HCT116 (cell line): ENCODE measurements around the gene ZFHX3. TPM values are rescaled to one million over a fixed set of nuclear protein-coding genes. Genes with fewer than 3 reads are reported as not detected.

ENCODE experiments used
- ATAC-seq: fragments of 200-7000 bp; cut with Tn5 transposase; 2 replicates; pipeline ENCODE4 v1.9.1; 2020; ENCODE audit warnings: mild to moderate bottlenecking, moderate library complexity
- BruUV-seq: library from RNA; stranded (reverse); fragments of 400-500 nt; replicated peaks from 2 replicates; lab custom pipeline; 2021; lab: Mats Ljungman, UMichigan
- CTCF ChIA-PET: fragments of 300-600 bp; sonication (Branson Sonifier 250); formaldehyde crosslinking; loops from one replicate; lab custom pipeline; 2021; ENCODE audit warnings: antibody characterized with exemption; lab: Charles Lee
- POLR2A ChIA-PET: fragments of 300-600, 350-600 bp; sonication (Branson Sonifier 250); formaldehyde crosslinking; loops from one replicate; lab custom pipeline; 2021; ENCODE audit warnings: antibody characterized with exemption; lab: Charles Lee
- RAD21 ChIA-PET, 2 experiments: fragments of 300-600 bp; sonication (Branson Sonifier 250); formaldehyde crosslinking; loops; one replicate each; lab custom pipeline; 2023; ENCODE audit warnings: low total read pairs in 2 of 2; ENCODE audit not compliant: uncharacterized antibody in 2 of 2, unreplicated experiment in 2 of 2, low non-redundant PET in 1 of 2; lab: Charles Lee
- DNase-seq: peaks from one replicate; pipeline ENCODE4 v3.0.0-alpha.2; 2010; ENCODE audit warnings: low read depth, low spot score
- H2AFZ ChIP-seq: fragments of 200-600 bp; shearing (Covaris generic), sonication (generic); 2 replicates; pipeline ENCODE4 v1.6.1; 2017; ENCODE audit warnings: low read depth, mixed run types, mixed read lengths, antibody characterized with exemption, low read length; ENCODE audit not compliant: poor library complexity, severe bottlenecking
- H3K27ac ChIP-seq: 2 replicates; pipeline ENCODE4 v1.5.1; 2012; ENCODE audit warnings: low read depth, low read length
- H3K27me3 ChIP-seq: fragments of 200-600 bp; sonication (generic); 2 replicates; pipeline ENCODE4 v1.6.1; 2016; ENCODE audit warnings: mixed run types, low read length, mixed read lengths; ENCODE audit not compliant: insufficient read depth
- H3K36me3 ChIP-seq, 2 experiments: fragments of 200-500 bp in 1 of 2; fragments of 200-600 bp in 1 of 2; sonication (Bioruptor generic) in 1 of 2; sonication (generic) in 1 of 2; 2 replicates each; pipeline versions ENCODE4 v1.5.1 to v1.6.1; 2014 to 2016; ENCODE audit warnings: low read length in 2 of 2, inconsistent platforms in 1 of 2, mixed read lengths in 1 of 2, mixed run types in 1 of 2; ENCODE audit not compliant: insufficient read depth in 2 of 2, control insufficient read depth in 1 of 2
- H3K4me1 ChIP-seq, 2 experiments: fragments of 200-600 bp in 1 of 2; sonication (generic) in 1 of 2; 2 replicates each; pipeline versions ENCODE4 v1.5.1 to v1.6.1; 2012 to 2017; ENCODE audit warnings: low read length in 2 of 2, inconsistent platforms in 1 of 2, mild to moderate bottlenecking in 1 of 2, mixed read lengths in 1 of 2, mixed run types in 1 of 2, moderate library complexity in 1 of 2; ENCODE audit not compliant: insufficient read depth in 2 of 2, control insufficient read depth in 1 of 2
- H3K4me2 ChIP-seq: fragments of 200-600 bp; sonication (generic); 2 replicates; pipeline ENCODE4 v1.6.1; 2017; ENCODE audit warnings: mixed run types, low read length, mixed read lengths
- H3K4me3 ChIP-seq, 2 experiments: fragments of 200-600 bp in 1 of 2; sonication (generic) in 1 of 2; replicated peaks in 1 of 2; 2 replicates each; pipeline ENCODE4 v1.5.1; 2011 to 2016; ENCODE audit warnings: low read length in 2 of 2, control low read depth in 1 of 2, low read depth in 1 of 2, mild to moderate bottlenecking in 1 of 2, mixed read lengths in 1 of 2, mixed run types in 1 of 2
- H3K79me2 ChIP-seq: fragments of 200-600 bp; sonication (generic); 2 replicates; pipeline ENCODE4 v1.6.1; 2017; ENCODE audit warnings: mild to moderate bottlenecking, mixed run types, low read length, moderate library complexity, mixed read lengths; ENCODE audit not compliant: insufficient read depth
- H3K9ac ChIP-seq: fragments of 200-600 bp; sonication (generic); 2 replicates; pipeline ENCODE4 v1.6.1; 2016; ENCODE audit warnings: low read length, mixed read lengths
- H3K9me2 ChIP-seq: fragments of 200-600 bp; sonication (generic), shearing (Covaris generic); 2 replicates; pipeline ENCODE4 v1.6.1; 2017; ENCODE audit warnings: mixed run types, mild to moderate bottlenecking, moderate library complexity; ENCODE audit not compliant: insufficient read depth
- H3K9me3 ChIP-seq, 2 experiments: fragments of 200-500 bp in 1 of 2; fragments of 200-600 bp in 1 of 2; sonication (Bioruptor generic) in 1 of 2; sonication (generic) in 1 of 2; 2 replicates each; pipeline ENCODE4 v1.6.1; 2014 to 2017; ENCODE audit warnings: low read length in 2 of 2, mixed read lengths in 2 of 2, inconsistent platforms in 1 of 2, low read depth in 1 of 2, mild to moderate bottlenecking in 1 of 2, mixed run types in 1 of 2, moderate library complexity in 1 of 2; ENCODE audit not compliant: control insufficient read depth in 1 of 2, insufficient read depth in 1 of 2
- H4K20me1 ChIP-seq: fragments of 200-600 bp; sonication (generic), shearing (Covaris generic); 2 replicates; pipeline ENCODE4 v1.6.1; 2017; ENCODE audit warnings: mixed run types, mild to moderate bottlenecking, moderate library complexity; ENCODE audit not compliant: insufficient read depth
- CBX3 ChIP-seq: IDR thresholded peaks from 2 replicates; pipeline ENCODE4 v1.6.1; 2012; ENCODE audit warnings: low read depth
- CEBPB ChIP-seq: IDR thresholded peaks from 2 replicates; pipeline ENCODE4 v1.6.1; 2012; ENCODE audit warnings: low read depth
- EGR1 ChIP-seq: IDR thresholded peaks from 2 replicates; pipeline ENCODE4 v1.6.1; 2012; ENCODE audit warnings: low read depth
- ELF1 ChIP-seq: IDR thresholded peaks from 2 replicates; pipeline ENCODE4 v1.6.1; 2012; ENCODE audit warnings: low read depth, borderline replicate concordance
- EZH2 ChIP-seq: fragments of 200-600 bp; sonication (generic); IDR thresholded peaks from 2 replicates; pipeline ENCODE4 v1.6.1; 2017; ENCODE audit warnings: antibody characterized with exemption, mixed run types
- EZH2phosphoT487 ChIP-seq: fragments of 200-600 bp; IDR thresholded peaks from 2 replicates; pipeline ENCODE4 v1.6.1; 2018; ENCODE audit warnings: antibody characterized with exemption, borderline replicate concordance
- FOSL1 ChIP-seq: IDR thresholded peaks from 2 replicates; pipeline ENCODE4 v1.6.1; 2012; ENCODE audit warnings: low read depth
- JUND ChIP-seq: IDR thresholded peaks from 2 replicates; pipeline ENCODE4 v1.6.1; 2012
- RAD21 ChIP-seq: IDR thresholded peaks from 2 replicates; pipeline ENCODE4 v1.6.1; 2012; ENCODE audit warnings: low read depth, mild to moderate bottlenecking
- SIN3A ChIP-seq: IDR thresholded peaks from 2 replicates; pipeline ENCODE4 v1.6.1; 2012; ENCODE audit warnings: low read depth
- YY1 ChIP-seq: IDR thresholded peaks from 2 replicates; pipeline ENCODE4 v1.6.1; 2011; ENCODE audit warnings: low read length, low read depth, moderate library complexity, mild to moderate bottlenecking; ENCODE audit not compliant: insufficient replicate concordance; ENCODE audit errors: extremely low read depth
- ZNF274 ChIP-seq: fragments of 200-500 bp; sonication (Bioruptor generic); IDR thresholded peaks from 2 replicates; pipeline ENCODE4 v1.6.1; 2014; ENCODE audit warnings: mild to moderate bottlenecking, low read depth, low read length, inconsistent platforms
- intact Hi-C: fragments of 100-400 bp; cut with micrococcal nuclease; formaldehyde crosslinking; loops from 2 replicates; pipeline ENCODE4 v1.10.0; 2022
- total RNA-seq: library from RNA; stranded (reverse); gene quantifications from one replicate; pipeline ENCODE4 v1.2.1, GENCODE V29; 2021; ENCODE audit not compliant: unreplicated experiment
- TF ChIP-seq, protein P1 (sequence below): IDR thresholded peaks from 2 replicates; pipeline ENCODE4 v1.6.1; 2011; ENCODE audit warnings: mild to moderate bottlenecking, low read length, moderate library complexity; ENCODE audit not compliant: insufficient replicate concordance; ENCODE audit errors: extremely low read depth
- TF ChIP-seq, protein P2 (sequence below): IDR thresholded peaks from 2 replicates; pipeline ENCODE4 v1.6.1; 2012
- TF ChIP-seq, protein P3 (sequence below): IDR thresholded peaks from 2 replicates; pipeline ENCODE4 v1.6.1; 2012
- TF ChIP-seq, protein P4 (sequence below): IDR thresholded peaks from 2 replicates; pipeline ENCODE4 v1.6.1; 2012; ENCODE audit warnings: low read depth

The ZFHX3 gene
- total RNA-seq, 1 experiment from 2014 or later = 6.3 TPM

DNA sequence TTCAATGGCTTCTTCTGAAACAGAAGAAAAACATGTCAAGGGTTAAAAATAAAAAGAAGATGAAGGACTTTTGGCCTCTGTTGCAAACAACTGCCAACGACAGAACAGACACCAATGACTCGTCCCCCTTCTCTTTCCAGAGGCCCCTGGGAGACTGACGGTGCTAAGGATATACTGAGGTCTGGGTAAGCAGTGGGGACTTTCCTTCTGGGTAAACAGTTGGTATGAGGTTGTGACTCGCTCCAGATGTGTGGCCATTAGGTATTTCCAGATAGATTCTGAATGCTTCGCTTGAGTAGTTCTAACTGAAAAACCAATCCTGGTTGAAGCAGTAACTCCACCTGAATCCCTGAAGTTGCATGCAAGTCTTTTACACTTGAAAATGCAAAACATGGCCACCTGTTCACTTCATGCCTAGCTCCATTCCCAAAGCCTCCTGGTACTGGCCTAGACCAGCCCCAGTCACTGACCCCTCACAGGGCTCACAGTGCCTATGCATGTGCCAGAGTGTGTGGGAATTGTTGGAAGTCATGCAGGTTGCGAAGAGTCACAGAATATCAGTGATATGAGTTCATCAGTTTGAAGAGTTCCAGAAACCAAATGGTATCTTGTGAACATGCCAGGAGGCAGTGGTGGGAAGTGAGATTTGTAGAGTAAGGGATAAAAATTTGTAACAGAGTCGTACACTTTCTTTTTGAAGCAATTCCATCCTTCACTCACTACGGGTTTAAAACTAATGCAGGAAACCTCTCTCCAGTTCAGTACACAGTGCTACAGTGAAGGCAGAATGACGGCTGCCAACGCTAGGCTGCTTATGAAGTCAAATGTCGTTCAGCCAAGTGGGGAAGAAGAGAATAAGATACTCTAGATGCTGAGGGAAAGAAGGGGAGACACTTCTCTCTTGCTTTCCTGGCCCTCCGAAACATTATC lies 217.8 kb downstream of the ZFHX3 start (continued):
- TF ChIP-seq, protein P1, sequence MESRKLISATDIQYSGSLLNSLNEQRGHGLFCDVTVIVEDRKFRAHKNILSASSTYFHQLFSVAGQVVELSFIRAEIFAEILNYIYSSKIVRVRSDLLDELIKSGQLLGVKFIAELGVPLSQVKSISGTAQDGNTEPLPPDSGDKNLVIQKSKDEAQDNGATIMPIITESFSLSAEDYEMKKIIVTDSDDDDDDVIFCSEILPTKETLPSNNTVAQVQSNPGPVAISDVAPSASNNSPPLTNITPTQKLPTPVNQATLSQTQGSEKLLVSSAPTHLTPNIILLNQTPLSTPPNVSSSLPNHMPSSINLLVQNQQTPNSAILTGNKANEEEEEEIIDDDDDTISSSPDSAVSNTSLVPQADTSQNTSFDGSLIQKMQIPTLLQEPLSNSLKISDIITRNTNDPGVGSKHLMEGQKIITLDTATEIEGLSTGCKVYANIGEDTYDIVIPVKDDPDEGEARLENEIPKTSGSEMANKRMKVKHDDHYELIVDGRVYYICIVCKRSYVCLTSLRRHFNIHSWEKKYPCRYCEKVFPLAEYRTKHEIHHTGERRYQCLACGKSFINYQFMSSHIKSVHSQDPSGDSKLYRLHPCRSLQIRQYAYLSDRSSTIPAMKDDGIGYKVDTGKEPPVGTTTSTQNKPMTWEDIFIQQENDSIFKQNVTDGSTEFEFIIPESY = no peak
- TF ChIP-seq, protein P2, sequence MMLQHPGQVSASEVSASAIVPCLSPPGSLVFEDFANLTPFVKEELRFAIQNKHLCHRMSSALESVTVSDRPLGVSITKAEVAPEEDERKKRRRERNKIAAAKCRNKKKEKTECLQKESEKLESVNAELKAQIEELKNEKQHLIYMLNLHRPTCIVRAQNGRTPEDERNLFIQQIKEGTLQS = no peak
- TF ChIP-seq CEBPB (no peak), EZH2phosphoT487 (no peak), EZH2 (no peak), FOSL1 (no peak)

DNA sequence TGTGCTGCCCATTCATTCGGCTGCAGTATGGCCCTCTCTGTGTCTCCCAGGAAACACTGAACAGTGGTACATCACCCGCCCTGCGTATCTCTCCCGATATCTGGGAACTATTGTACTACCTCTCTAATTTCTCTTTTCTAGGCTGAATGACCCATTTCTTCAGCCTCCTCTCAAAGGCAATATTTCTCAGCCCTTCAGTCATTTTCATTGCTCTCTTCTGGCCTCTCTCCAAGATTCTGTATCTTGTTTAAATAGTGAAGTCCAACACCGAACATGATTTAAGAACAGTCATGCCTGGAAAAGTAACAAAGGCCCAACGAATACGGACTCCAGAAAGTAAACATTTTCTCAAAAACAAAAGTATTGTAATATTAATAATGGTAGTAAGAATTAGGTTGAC lies 220.1 kb downstream of the ZFHX3 start:
- Histone ChIP-seq H2AFZ (no peak overlapping the region), H3K36me3 (no peaks in the 10 kb centered on the region), H3K4me1 (no peaks in the 10 kb centered on the region), H3K9me3 (no peaks in the 10 kb centered on the region), H3K27ac (no peak overlapping the region), H3K4me3 (no peak overlapping the region), H3K9ac (no peak overlapping the region), H3K27me3 (no peaks in the 10 kb centered on the region), H3K4me2 (no peak overlapping the region), H3K79me2 (no peaks in the 10 kb centered on the region)
- DNase-seq = no peak
- no TSS peak for BruUV-seq
- CTCF ChIA-PET = no interaction called here
- POLR2A ChIA-PET = no interaction called here
- intact Hi-C loops = no loop called here
- TF ChIP-seq YY1 (no peak), EZH2 (no peak), EZH2phosphoT487 (no peak), CEBPB (no peak), EGR1 (no peak), ZNF274 (no peak), RAD21 (no peak), JUND (no peak), CBX3 (no peak), SIN3A (no peak), ELF1 (no peak)
- TF ChIP-seq, protein P3, sequence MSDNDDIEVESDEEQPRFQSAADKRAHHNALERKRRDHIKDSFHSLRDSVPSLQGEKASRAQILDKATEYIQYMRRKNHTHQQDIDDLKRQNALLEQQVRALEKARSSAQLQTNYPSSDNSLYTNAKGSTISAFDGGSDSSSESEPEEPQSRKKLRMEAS = no peak
- TF ChIP-seq, protein P1 = no peak
- TF ChIP-seq, protein P4, sequence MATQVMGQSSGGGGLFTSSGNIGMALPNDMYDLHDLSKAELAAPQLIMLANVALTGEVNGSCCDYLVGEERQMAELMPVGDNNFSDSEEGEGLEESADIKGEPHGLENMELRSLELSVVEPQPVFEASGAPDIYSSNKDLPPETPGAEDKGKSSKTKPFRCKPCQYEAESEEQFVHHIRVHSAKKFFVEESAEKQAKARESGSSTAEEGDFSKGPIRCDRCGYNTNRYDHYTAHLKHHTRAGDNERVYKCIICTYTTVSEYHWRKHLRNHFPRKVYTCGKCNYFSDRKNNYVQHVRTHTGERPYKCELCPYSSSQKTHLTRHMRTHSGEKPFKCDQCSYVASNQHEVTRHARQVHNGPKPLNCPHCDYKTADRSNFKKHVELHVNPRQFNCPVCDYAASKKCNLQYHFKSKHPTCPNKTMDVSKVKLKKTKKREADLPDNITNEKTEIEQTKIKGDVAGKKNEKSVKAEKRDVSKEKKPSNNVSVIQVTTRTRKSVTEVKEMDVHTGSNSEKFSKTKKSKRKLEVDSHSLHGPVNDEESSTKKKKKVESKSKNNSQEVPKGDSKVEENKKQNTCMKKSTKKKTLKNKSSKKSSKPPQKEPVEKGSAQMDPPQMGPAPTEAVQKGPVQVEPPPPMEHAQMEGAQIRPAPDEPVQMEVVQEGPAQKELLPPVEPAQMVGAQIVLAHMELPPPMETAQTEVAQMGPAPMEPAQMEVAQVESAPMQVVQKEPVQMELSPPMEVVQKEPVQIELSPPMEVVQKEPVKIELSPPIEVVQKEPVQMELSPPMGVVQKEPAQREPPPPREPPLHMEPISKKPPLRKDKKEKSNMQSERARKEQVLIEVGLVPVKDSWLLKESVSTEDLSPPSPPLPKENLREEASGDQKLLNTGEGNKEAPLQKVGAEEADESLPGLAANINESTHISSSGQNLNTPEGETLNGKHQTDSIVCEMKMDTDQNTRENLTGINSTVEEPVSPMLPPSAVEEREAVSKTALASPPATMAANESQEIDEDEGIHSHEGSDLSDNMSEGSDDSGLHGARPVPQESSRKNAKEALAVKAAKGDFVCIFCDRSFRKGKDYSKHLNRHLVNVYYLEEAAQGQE = no peak
- TF ChIP-seq, all 23 proteins: peak for 0
- Histone ChIP-seq H4K20me1 (no peaks in the 10 kb centered on the region; the same call in 1 of the 2 replicates), H3K9me2 (no peaks in the 10 kb centered on the region)
- ATAC-seq = no peak
- RAD21 ChIA-PET = no interaction called here
